Measurements from ENCODE around the gene FGF19. TPM values are rescaled to one million over a fixed set of nuclear protein-coding genes. Genes with fewer than 3 reads are reported as not detected.
A peak's percentile ranks its signal among the peaks of the same experiment; 100 is the strongest.

Gene FGF19
- total RNA-seq, 1 experiment from 2014 or later = 7.4 TPM

DNA sequence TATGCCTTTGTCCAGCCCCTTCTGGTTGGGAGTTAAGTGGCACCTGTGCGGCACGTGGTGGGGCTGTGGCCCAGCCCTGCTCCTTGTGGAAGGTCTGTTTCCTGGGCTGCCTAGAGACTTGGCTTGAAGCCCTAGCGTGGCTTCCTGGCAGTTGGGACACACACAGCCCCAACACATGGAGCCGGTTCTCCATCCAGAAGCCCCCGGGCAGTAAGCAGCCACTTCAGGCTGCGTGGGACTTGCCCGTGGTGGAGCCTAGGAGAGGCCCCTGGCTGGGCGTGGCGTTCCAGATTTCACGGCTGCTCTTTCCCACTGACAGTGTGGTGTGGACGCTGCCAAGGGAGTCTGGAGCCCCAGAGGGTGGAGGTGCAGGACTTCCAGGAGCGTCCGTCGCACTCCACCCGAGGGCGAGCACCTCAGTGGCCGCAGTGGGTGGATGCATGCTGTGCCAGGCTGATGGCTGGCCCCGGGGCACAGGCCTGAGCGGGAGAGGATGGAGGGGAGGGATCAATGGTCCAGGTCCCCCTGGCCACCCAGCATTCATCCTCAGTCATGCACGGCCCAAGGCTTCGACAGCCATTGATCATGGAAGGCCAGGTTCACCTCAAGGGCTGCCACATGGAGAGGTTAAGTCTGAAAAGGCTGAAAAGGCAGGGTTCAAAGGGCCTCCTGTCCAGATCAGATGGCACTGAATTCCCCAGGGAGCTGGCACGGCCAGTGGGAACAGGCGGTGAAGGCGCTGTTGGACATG is 53.6 kb downstream of the FGF19 start:
- H3K27me3 Mint-ChIP-seq (ENCODE audit: low read depth) = no peaks in the 10 kb centered on the region

More for the DNA sequence above, 53.6 kb downstream of the FGF19 start:
- H3K4ac ChIP-seq (ENCODE audit: low read depth, low read length) = no peak overlapping the region
- H3K27ac ChIP-seq (ENCODE audit: insufficient read length, low read depth, low read length) = no peak overlapping the region
- H2BK15ac ChIP-seq (ENCODE audit: low read depth, low read length) = no peak overlapping the region
- H4K8ac ChIP-seq (replicated peaks; ENCODE audit: insufficient read length, low read depth, low read length) = no peak overlapping the region
- DNase-seq = peak; percentile 25
- H2AFZ ChIP-seq (ENCODE audit: low read length) = no peak overlapping the region
- H3K14ac ChIP-seq (ENCODE audit: insufficient read depth, low read length) = no peak overlapping the region
- no peaks in the 10 kb centered on the region for H3K27me3 ChIP-seq (ENCODE audit: insufficient read depth, low read length)
- H2BK5ac ChIP-seq (ENCODE audit: insufficient read length, low read length) = no peak overlapping the region
- H3K9ac ChIP-seq (ENCODE audit: extremely low read depth, insufficient read length, low read length) = no peak overlapping the region
- H3K79me1 ChIP-seq (ENCODE audit: insufficient read depth, low read depth, low read length, poor library complexity, severe bottlenecking) = no peaks in the 10 kb centered on the region
- H2AK5ac ChIP-seq (ENCODE audit: insufficient read length, low read length) = no peak overlapping the region
- no peaks in the 10 kb centered on the region for H3K4me1 ChIP-seq (ENCODE audit: insufficient read depth, low read length)
- TF ChIP-seq, protein P1, sequence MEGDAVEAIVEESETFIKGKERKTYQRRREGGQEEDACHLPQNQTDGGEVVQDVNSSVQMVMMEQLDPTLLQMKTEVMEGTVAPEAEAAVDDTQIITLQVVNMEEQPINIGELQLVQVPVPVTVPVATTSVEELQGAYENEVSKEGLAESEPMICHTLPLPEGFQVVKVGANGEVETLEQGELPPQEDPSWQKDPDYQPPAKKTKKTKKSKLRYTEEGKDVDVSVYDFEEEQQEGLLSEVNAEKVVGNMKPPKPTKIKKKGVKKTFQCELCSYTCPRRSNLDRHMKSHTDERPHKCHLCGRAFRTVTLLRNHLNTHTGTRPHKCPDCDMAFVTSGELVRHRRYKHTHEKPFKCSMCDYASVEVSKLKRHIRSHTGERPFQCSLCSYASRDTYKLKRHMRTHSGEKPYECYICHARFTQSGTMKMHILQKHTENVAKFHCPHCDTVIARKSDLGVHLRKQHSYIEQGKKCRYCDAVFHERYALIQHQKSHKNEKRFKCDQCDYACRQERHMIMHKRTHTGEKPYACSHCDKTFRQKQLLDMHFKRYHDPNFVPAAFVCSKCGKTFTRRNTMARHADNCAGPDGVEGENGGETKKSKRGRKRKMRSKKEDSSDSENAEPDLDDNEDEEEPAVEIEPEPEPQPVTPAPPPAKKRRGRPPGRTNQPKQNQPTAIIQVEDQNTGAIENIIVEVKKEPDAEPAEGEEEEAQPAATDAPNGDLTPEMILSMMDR (conservative IDR thresholded peaks at IDR 0.05) = no peak
- H3K36me3 Mint-ChIP-seq (ENCODE audit: insufficient read depth in 1 of 3, low read depth in 3 of 3) = peaks cover 10 to 87% (median 69%) of the 10 kb centered on the region in 3 experiments; a peak in 6 of 7 replicates
- H3K4me3 Mint-ChIP-seq = no peak overlapping the region
- peaks cover 4 to 9% of the 10 kb centered on the region in 2 experiments; a peak in 3 of 4 replicates for H3K4me1 Mint-ChIP-seq
- H3K79me2 ChIP-seq (ENCODE audit: insufficient read depth, low read length) = no peaks in the 10 kb centered on the region
- no peak overlapping the region for H3K56ac ChIP-seq (ENCODE audit: insufficient read length, low read depth, low read length)
- H4K20me1 ChIP-seq (ENCODE audit: control insufficient read depth, insufficient read depth, insufficient read length) = no peaks in the 10 kb centered on the region
- H3K4me2 ChIP-seq (ENCODE audit: insufficient read depth, insufficient read length, low read length) = no peak overlapping the region
- no peak overlapping the region for H3K18ac ChIP-seq (ENCODE audit: insufficient read length, low read depth, low read length)
- no peak overlapping the region for H3K23ac ChIP-seq (ENCODE audit: insufficient read length, low read depth, low read length)
- no peak overlapping the region for H2BK20ac ChIP-seq (ENCODE audit: low read depth, low read length, poor library complexity, severe bottlenecking)
- WGBS (ENCODE audit: extremely low coverage, insufficient read length, low lambda C conversion rate) = no CpG with 5 or more reads among the region's 24 CpGs
- H3K27ac Mint-ChIP-seq = no peak overlapping the region
- no peak overlapping the region for H2BK120ac ChIP-seq (ENCODE audit: low read depth, low read length, poor library complexity, severe bottlenecking)
- H4K5ac ChIP-seq (ENCODE audit: insufficient read length, low read depth, low read length) = no peak overlapping the region
- H3T11ph ChIP-seq (ENCODE audit: low read length) = no peak overlapping the region
- H3K23me2 ChIP-seq (ENCODE audit: insufficient read length, low read depth, low read length, poor library complexity, severe bottlenecking) = no peaks in the 10 kb centered on the region
- H2BK12ac ChIP-seq (ENCODE audit: insufficient read length, low read depth, low read length) = no peak overlapping the region
- H3K9me3 ChIP-seq (ENCODE audit: control insufficient read depth, low read depth, low read length) = no peaks in the 10 kb centered on the region
- no peak overlapping the region for H4K91ac ChIP-seq (ENCODE audit: insufficient read length, low read depth, low read length)
- H3K9me3 Mint-ChIP-seq = no peaks in the 10 kb centered on the region
